HEK293 (cell line): ENCODE measurements around the gene ABHD11.
"Not testable (repeated sequence)": the region's sequence is repeated elsewhere in the genome, so short reads cannot be mapped to it uniquely, and the experiment has no call there.

Experiments
- CTCF ChIA-PET: fragments of 350-600 bp; formaldehyde crosslinking; extraction: SDS; loops from one replicate; lab custom pipeline; 2021; ENCODE audit warnings: antibody characterized with exemption; lab: Yijun Ruan, JAX
- POLR2A ChIA-PET: fragments of 300-600 bp; formaldehyde crosslinking; extraction: SDS; loops from one replicate; lab custom pipeline; 2020; ENCODE audit warnings: antibody characterized with exemption, inconsistent platforms; lab: Yijun Ruan, JAX
- H3K27ac ChIP-seq: fragments of 200-500 bp; sonication (Bioruptor generic); 2 replicates; pipeline ENCODE4 v1.5.1; 2014; ENCODE audit warnings: low read depth, low read length, control low read depth, inconsistent platforms; ENCODE audit errors: extremely low read depth
- H3K36me3 ChIP-seq, 2 experiments: fragments of 200-500 bp in 1 of 2; sonication (Bioruptor generic) in 1 of 2; 1 replicate in 1 of 2; 2 replicates in 1 of 2; pipeline ENCODE4 v1.5.1; 2014 to 2017; ENCODE audit warnings: inconsistent platforms in 2 of 2, low read length in 2 of 2; ENCODE audit not compliant: control insufficient read depth in 2 of 2, insufficient read depth in 1 of 2
- H3K4me1 ChIP-seq: fragments of 200-500 bp; sonication (Bioruptor generic); 2 replicates; pipeline ENCODE4 v1.5.1; 2014; ENCODE audit warnings: mild to moderate bottlenecking, low read length, inconsistent platforms; ENCODE audit not compliant: control insufficient read depth, insufficient read depth
- H3K4me3 ChIP-seq: 2 replicates; pipeline ENCODE4 v1.5.1; 2011; ENCODE audit warnings: low read depth, mild to moderate bottlenecking, control low read depth, low read length, moderate library complexity
- H3K9me3 ChIP-seq: fragments of 200-500 bp; sonication (Bioruptor generic); 2 replicates; pipeline ENCODE4 v1.5.1; 2014; ENCODE audit warnings: low read depth, low read length, inconsistent platforms; ENCODE audit not compliant: control insufficient read depth, insufficient read depth
- HOXC10 ChIP-seq: sonication (generic); formaldehyde crosslinking; IDR thresholded peaks from 2 replicates; pipeline ENCODE4 v1.8.1; 2023; ENCODE audit warnings: mild to moderate bottlenecking, missing genetic modification reagents
- IKZF3 ChIP-seq: fragments of 450-650 bp; IDR thresholded peaks from 2 replicates; pipeline ENCODE4 v1.5.0; 2018; ENCODE audit warnings: missing biosample characterization, mild to moderate bottlenecking, missing genetic modification characterization, moderate library complexity
- MEIS1 ChIP-seq: sonication (generic); formaldehyde crosslinking; IDR thresholded peaks from 2 replicates; pipeline ENCODE4 v1.8.1; 2022; ENCODE audit warnings: missing genetic modification reagents, mild to moderate bottlenecking, borderline replicate concordance
- SETDB1 ChIP-seq: IDR thresholded peaks from one replicate; pipeline ENCODE4 v1.6.1; 2017; ENCODE audit warnings: mild to moderate bottlenecking, low read length, moderate library complexity, mixed read lengths; ENCODE audit not compliant: insufficient read length
- SP3 ChIP-seq: fragments of 450-650 bp; formaldehyde crosslinking; IDR thresholded peaks from 2 replicates; pipeline ENCODE4 v1.5.1; 2016; ENCODE audit warnings: missing biosample characterization, missing genetic modification characterization
- TRIM28 ChIP-seq: IDR thresholded peaks from 2 replicates; pipeline ENCODE4 v1.6.1; 2011; ENCODE audit warnings: low read length, control low read depth, borderline replicate concordance
- ZBTB17 ChIP-seq: fragments of 450-650 bp; formaldehyde crosslinking; IDR thresholded peaks from 2 replicates; pipeline ENCODE4 v1.5.1; 2016; ENCODE audit warnings: missing biosample characterization, missing genetic modification characterization
- ZNF114 ChIP-seq: fragments of 450-650 bp; formaldehyde crosslinking; IDR thresholded peaks from 2 replicates; pipeline ENCODE4 v1.5.0; 2017; ENCODE audit warnings: missing biosample characterization, missing genetic modification characterization
- ZNF121 ChIP-seq: fragments of 450-650 bp; formaldehyde crosslinking; IDR thresholded peaks from 2 replicates; pipeline ENCODE4 v1.5.1; 2016; ENCODE audit warnings: missing biosample characterization, missing genetic modification characterization
- ZNF16 ChIP-seq: fragments of 450-650 bp; formaldehyde crosslinking; IDR thresholded peaks from 2 replicates; pipeline ENCODE4 v1.5.1; 2016; ENCODE audit warnings: low read depth, missing biosample characterization, missing genetic modification characterization
- ZNF175 ChIP-seq: fragments of 450-650 bp; formaldehyde crosslinking; IDR thresholded peaks from 2 replicates; pipeline ENCODE4 v1.5.1; 2016; ENCODE audit warnings: missing biosample characterization, missing genetic modification characterization
- ZNF202 ChIP-seq: fragments of 450-650 bp; formaldehyde crosslinking; IDR thresholded peaks from 2 replicates; pipeline ENCODE4 v1.5.1; 2016; ENCODE audit warnings: missing biosample characterization, missing genetic modification characterization, borderline replicate concordance
- ZNF214 ChIP-seq: fragments of 450-650 bp; formaldehyde crosslinking; IDR thresholded peaks from 2 replicates; pipeline ENCODE4 v1.5.1; 2017; ENCODE audit warnings: missing biosample characterization, mild to moderate bottlenecking, missing genetic modification characterization, borderline replicate concordance
- ZNF221 ChIP-seq: fragments of 450-650 bp; formaldehyde crosslinking; IDR thresholded peaks from 2 replicates; pipeline ENCODE4 v1.5.1; 2017; ENCODE audit warnings: missing biosample characterization, missing genetic modification characterization, borderline replicate concordance
- ZNF266 ChIP-seq: fragments of 450-650 bp; formaldehyde crosslinking; IDR thresholded peaks from 2 replicates; pipeline ENCODE4 v1.5.1; 2016; ENCODE audit warnings: missing biosample characterization, missing genetic modification characterization, low read depth
- ZNF366 ChIP-seq: fragments of 450-650 bp; formaldehyde crosslinking; conservative IDR thresholded peaks from 2 replicates; pipeline ENCODE4 v1.5.1; 2016; ENCODE audit warnings: missing biosample characterization, missing genetic modification characterization
- ZNF416 ChIP-seq: fragments of 450-650 bp; formaldehyde crosslinking; IDR thresholded peaks from 2 replicates; pipeline ENCODE4 v1.5.1; 2016; ENCODE audit warnings: missing biosample characterization, missing genetic modification characterization
- ZNF558 ChIP-seq: fragments of 450-650 bp; formaldehyde crosslinking; IDR thresholded peaks from 2 replicates; pipeline ENCODE4 v1.5.1; 2016; ENCODE audit warnings: missing biosample characterization, missing genetic modification characterization
- ZNF626 ChIP-seq: fragments of 450-650 bp; sonication (Bioruptor Pico); formaldehyde crosslinking; IDR thresholded peaks from 2 replicates; pipeline ENCODE4 v1.5.1; 2018; ENCODE audit warnings: missing biosample characterization, missing genetic modification characterization, inconsistent platforms
- TF ChIP-seq, protein P1 (sequence below): fragments of 450-650 bp; formaldehyde crosslinking; IDR thresholded peaks from 2 replicates; pipeline ENCODE4 v1.5.1; 2016; ENCODE audit warnings: missing biosample characterization, missing genetic modification characterization
- TF ChIP-seq, protein P2 (sequence below): fragments of 450-650 bp; formaldehyde crosslinking; IDR thresholded peaks from 2 replicates; pipeline ENCODE4 v1.5.1; 2017; ENCODE audit warnings: missing biosample characterization, missing genetic modification characterization
- TF ChIP-seq, protein P3 (sequence below): fragments of 450-650 bp; formaldehyde crosslinking; IDR thresholded peaks from 2 replicates; pipeline ENCODE4 v1.5.1; 2016; ENCODE audit warnings: missing biosample characterization, missing genetic modification characterization
- TF ChIP-seq, protein P4 (sequence below): fragments of 450-650 bp; formaldehyde crosslinking; IDR thresholded peaks from 2 replicates; pipeline ENCODE4 v1.5.1; 2016; ENCODE audit warnings: missing biosample characterization, missing genetic modification characterization

ABHD11 gene

DNA sequence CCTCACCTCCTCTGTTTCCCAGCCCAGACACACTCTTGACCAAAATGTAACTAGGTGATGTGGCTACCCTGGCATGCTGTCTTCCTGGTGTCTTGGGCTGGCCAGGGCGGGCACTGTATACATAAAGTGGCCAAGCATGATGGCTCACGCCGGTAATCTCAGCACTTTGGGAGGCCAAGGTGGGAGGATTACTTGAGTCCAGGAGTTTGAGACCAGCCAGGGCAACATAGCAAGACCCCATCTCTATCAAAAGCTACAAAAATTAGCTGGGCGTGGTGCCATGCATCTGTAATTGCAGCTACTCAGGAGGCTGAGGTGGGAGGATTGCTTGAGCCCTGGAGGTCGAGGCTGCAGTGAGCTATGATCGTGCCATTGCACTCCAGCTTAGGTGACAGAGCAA, 25.3 kb downstream of the ABHD11 start:
- CTCF ChIA-PET, result interaction anchor here (0.8 to 3.5 kb wide), 2 partner anchors 106 to 347 kb away, joined by 3 to 17 read pairs; no protein-coding TSS in a partner anchor
- H3K36me3 ChIP-seq, H3K9me3 ChIP-seq, H3K27ac ChIP-seq, POLR2A ChIA-PET, H3K4me3 ChIP-seq: not testable (repeated sequence)
- peak; percentile 78 for TF ChIP-seq ZNF121 (tag by site-specific recombination)
- H3K4me1 ChIP-seq, result peaks cover 16% of the 10 kb centered on the region

DNA sequence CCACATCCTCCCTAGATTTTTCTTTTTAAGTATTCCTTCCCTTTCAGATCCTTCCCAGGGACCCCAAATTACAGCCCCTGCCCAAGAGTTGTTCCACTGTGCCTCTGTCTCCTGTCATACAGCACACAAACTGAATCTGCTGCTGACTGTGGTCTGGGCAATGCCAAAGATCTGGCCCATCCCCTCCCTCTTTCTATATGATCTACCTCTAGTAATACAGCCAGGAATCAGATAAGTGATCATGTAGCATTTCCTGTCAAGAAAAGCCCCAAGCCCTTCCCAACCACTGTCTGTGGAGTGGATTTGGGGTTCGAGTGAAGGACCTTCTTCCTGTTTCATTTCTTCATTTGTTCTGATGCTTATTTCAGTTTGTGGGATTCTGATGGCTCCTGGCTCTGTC, 25.8 kb downstream of the ABHD11 start:
- H3K36me3 ChIP-seq, result no peaks in the 10 kb centered on the region; a peak in 1 of 3 replicates
- CTCF ChIA-PET, result no interaction called here
- TF ChIP-seq, protein P1, sequence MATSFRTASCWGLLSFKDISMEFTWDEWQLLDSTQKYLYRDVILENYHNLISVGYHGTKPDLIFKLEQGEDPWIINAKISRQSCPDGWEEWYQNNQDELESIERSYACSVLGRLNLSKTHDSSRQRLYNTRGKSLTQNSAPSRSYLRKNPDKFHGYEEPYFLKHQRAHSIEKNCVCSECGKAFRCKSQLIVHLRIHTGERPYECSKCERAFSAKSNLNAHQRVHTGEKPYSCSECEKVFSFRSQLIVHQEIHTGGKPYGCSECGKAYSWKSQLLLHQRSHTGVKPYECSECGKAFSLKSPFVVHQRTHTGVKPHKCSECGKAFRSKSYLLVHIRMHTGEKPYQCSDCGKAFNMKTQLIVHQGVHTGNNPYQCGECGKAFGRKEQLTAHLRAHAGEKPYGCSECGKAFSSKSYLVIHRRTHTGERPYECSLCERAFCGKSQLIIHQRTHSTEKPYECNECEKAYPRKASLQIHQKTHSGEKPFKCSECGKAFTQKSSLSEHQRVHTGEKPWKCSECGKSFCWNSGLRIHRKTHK (tag by site-specific recombination), result no peak
- TF ChIP-seq SETDB1, result no peak
- TF ChIP-seq ZNF626, result no peak
- TF ChIP-seq ZNF416 (tag by site-specific recombination), result no peak
- TF ChIP-seq, protein P2, sequence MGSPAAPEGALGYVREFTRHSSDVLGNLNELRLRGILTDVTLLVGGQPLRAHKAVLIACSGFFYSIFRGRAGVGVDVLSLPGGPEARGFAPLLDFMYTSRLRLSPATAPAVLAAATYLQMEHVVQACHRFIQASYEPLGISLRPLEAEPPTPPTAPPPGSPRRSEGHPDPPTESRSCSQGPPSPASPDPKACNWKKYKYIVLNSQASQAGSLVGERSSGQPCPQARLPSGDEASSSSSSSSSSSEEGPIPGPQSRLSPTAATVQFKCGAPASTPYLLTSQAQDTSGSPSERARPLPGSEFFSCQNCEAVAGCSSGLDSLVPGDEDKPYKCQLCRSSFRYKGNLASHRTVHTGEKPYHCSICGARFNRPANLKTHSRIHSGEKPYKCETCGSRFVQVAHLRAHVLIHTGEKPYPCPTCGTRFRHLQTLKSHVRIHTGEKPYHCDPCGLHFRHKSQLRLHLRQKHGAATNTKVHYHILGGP (tag by site-specific recombination), result no peak
- no peak for TF ChIP-seq ZNF114 (tag by site-specific recombination)
- no peak for TF ChIP-seq ZNF266
- TF ChIP-seq ZNF221 (tag by site-specific recombination), result no peak
- no peak for TF ChIP-seq ZNF16 (tag by site-specific recombination)
- TF ChIP-seq ZNF202 (tag by site-specific recombination), result no peak
- no peak for TF ChIP-seq HOXC10
- TF ChIP-seq ZBTB17 (tag by site-specific recombination), result no peak
- TF ChIP-seq, all 188 proteins: peak for 0
- no peaks in the 10 kb centered on the region for H3K9me3 ChIP-seq
- peaks cover 10% of the 10 kb centered on the region for H3K4me1 ChIP-seq
- no peak overlapping the region for H3K27ac ChIP-seq
- H3K4me3 ChIP-seq, result no peak overlapping the region
- POLR2A ChIA-PET, result no interaction called here

DNA sequence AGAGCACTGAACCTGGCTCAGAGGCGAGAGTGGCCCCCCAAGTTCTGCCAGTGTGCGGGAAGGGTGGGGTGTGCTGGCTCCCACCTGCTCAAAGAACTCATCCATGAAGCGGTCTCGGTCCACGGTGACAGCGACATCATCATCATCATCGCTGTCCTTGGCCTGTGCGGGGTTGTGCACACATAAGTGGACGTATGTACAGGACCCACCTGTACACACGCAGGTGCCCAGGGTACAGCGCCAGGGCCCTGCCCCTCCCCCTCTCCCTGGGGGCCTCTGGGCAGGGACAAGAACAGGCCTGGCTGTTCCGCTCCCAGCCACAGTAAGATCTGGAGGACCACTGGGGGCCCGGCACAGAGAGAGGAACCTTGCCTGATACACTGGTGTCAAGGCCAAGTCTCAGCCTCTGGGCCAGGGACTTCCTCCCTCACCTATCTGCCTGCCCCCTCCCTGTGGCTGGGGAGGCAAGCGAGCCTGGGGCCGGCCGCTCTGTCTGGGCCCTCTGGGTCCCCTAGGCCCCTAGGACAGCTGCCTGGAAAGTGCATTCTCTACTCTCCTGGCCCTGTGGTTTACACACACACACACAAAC, 29.5 kb downstream of the ABHD11 start:
- peaks cover 0 to 9% of the 10 kb centered on the region in 2 experiments; a peak in 2 of 3 replicates for H3K36me3 ChIP-seq
- H3K4me1 ChIP-seq, result no peaks in the 10 kb centered on the region
- no peaks in the 10 kb centered on the region for H3K9me3 ChIP-seq
- TF ChIP-seq SP3 (tag by site-specific recombination) (no peak), ZNF175 (tag by site-specific recombination) (no peak), IKZF3 (tag by site-specific recombination) (no peak), ZNF214 (no peak), ZNF366 (tag by site-specific recombination) (no peak), TRIM28 (no peak), MEIS1 (CRISPR knock-in tag) (no peak), ZNF558 (tag by site-specific recombination) (no peak)
- TF ChIP-seq, protein P3, sequence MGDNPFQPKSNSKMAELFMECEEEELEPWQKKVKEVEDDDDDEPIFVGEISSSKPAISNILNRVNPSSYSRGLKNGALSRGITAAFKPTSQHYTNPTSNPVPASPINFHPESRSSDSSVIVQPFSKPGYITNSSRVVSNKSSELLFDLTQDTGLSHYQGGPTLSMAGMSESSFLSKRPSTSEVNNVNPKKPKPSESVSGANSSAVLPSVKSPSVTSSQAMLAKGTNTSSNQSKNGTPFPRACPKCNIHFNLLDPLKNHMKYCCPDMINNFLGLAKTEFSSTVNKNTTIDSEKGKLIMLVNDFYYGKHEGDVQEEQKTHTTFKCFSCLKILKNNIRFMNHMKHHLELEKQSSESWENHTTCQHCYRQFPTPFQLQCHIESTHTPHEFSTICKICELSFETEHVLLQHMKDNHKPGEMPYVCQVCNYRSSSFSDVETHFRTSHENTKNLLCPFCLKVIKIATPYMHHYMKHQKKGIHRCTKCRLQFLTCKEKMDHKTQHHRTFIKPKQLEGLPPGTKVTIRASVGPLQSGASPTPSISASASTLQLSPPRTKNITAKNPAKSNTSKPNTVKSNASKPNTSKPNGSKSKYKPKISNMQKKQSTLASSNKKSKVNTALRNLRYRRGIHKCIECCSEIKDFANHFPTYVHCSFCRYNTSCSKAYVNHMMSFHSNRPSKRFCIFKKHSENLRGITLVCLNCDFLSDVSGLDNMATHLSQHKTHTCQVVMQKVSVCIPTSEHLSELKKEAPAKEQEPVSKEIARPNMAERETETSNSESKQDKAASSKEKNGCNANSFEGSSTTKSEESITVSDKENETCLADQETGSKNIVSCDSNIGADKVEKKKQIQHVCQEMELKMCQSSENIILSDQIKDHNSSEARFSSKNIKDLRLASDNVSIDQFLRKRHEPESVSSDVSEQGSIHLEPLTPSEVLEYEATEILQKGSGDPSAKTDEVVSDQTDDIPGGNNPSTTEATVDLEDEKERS (tag by site-specific recombination), result no peak
- TF ChIP-seq, protein P4, sequence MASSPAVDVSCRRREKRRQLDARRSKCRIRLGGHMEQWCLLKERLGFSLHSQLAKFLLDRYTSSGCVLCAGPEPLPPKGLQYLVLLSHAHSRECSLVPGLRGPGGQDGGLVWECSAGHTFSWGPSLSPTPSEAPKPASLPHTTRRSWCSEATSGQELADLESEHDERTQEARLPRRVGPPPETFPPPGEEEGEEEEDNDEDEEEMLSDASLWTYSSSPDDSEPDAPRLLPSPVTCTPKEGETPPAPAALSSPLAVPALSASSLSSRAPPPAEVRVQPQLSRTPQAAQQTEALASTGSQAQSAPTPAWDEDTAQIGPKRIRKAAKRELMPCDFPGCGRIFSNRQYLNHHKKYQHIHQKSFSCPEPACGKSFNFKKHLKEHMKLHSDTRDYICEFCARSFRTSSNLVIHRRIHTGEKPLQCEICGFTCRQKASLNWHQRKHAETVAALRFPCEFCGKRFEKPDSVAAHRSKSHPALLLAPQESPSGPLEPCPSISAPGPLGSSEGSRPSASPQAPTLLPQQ (tag by site-specific recombination), result no peak
- H3K27ac ChIP-seq, result no peak overlapping the region
- ChIA-PET POLR2A (no interaction called here), CTCF (interaction anchor here (0.6 to 0.9 kb wide), 2 partner anchors 16 to 18 kb away, joined by 5 to 6 read pairs; no protein-coding TSS in a partner anchor)
- H3K4me3 ChIP-seq, result no peak overlapping the region
